ENCODE results near the gene ABCG1. TPM values are rescaled to one million over a fixed set of nuclear protein-coding genes. Genes with fewer than 3 reads are reported as not detected.

ABCG1 gene
- total and polyA plus RNA-seq, 2 donors (not counting 1 experiment from before 2014, with no cell fraction given): under 0.01 to 0.12 TPM

GRCh38 chr21:42229676-42230075 is 10.7 kb downstream of the ABCG1 start:
- no peak for TF ChIP-seq EZH2 (IDR thresholded peaks at IDR 0.05; ENCODE audit: low read length, missing control alignments)
- no peak for TF ChIP-seq CTCF (conservative IDR thresholded peaks at IDR 0.05 in 1 of 2, IDR thresholded peaks at IDR 0.05 in 1 of 2; ENCODE audit: low read depth in 1 of 2, low read length in 2 of 2)
- no peak overlapping the region for H3K4me3 ChIP-seq (replicated peaks in 1 of 4; ENCODE audit: control extremely low read depth in 1 of 4, insufficient read depth in 1 of 4, low read depth in 3 of 4, low read length in 4 of 4)

GRCh38 chr21:42230178-42230577 is 11.2 kb downstream of the ABCG1 start:
- no peak overlapping the region for H3K4me3 ChIP-seq (replicated peaks in 1 of 4; ENCODE audit: control extremely low read depth in 1 of 4, insufficient read depth in 1 of 4, low read depth in 3 of 4, low read length in 4 of 4)
- H3K4me2 ChIP-seq (ENCODE audit: extremely low read depth, insufficient read depth, low read length): no peak overlapping the region
- no peak for TF ChIP-seq CTCF (conservative IDR thresholded peaks at IDR 0.05 in 1 of 2, IDR thresholded peaks at IDR 0.05 in 1 of 2; ENCODE audit: low read depth in 1 of 2, low read length in 2 of 2)
- no peak for TF ChIP-seq EZH2 (IDR thresholded peaks at IDR 0.05; ENCODE audit: low read length, missing control alignments)
- H3K27ac ChIP-seq (ENCODE audit: insufficient read depth, low read length): no peak overlapping the region
- no peaks in the 10 kb centered on the region for H4K20me1 ChIP-seq (ENCODE audit: control insufficient read depth, extremely low read depth, insufficient read depth, low read length)
- peaks cover 17% of the 10 kb centered on the region for H3K4me1 ChIP-seq (ENCODE audit: control insufficient read depth, extremely low read depth, insufficient read depth, low read length)
- H3K9ac ChIP-seq (ENCODE audit: insufficient read depth, low read length): no peak overlapping the region
- H3K79me2 ChIP-seq (ENCODE audit: control insufficient read depth, insufficient read depth, low read length): no peaks in the 10 kb centered on the region
- DNase-seq (ENCODE audit: low read depth in 2 of 2): no peak
- no peaks in the 10 kb centered on the region for H3K36me3 ChIP-seq (ENCODE audit: control insufficient read depth, insufficient read depth, low read length)
- peaks cover 3% of the 10 kb centered on the region for H3K27me3 ChIP-seq (ENCODE audit: control insufficient read depth, insufficient read depth, low read length)
- H3K9me3 ChIP-seq (ENCODE audit: control insufficient read depth, insufficient read depth, low read depth, low read length): no peaks in the 10 kb centered on the region
- H2AFZ ChIP-seq (ENCODE audit: low read length): no peak overlapping the region

More at GRCh38 chr21:42229676-42230075, 10.7 kb downstream of the ABCG1 start:
- Histone ChIP-seq H3K4me2 (ENCODE audit: extremely low read depth, insufficient read depth, low read length) (no peak overlapping the region), H3K36me3 (ENCODE audit: control insufficient read depth, insufficient read depth, low read length) (no peaks in the 10 kb centered on the region), H3K27ac (ENCODE audit: insufficient read depth, low read length) (no peak overlapping the region), H3K9ac (ENCODE audit: insufficient read depth, low read length) (no peak overlapping the region), H3K4me1 (ENCODE audit: control insufficient read depth, extremely low read depth, insufficient read depth, low read length) (peaks cover 15% of the 10 kb centered on the region), H3K9me3 (ENCODE audit: control insufficient read depth, insufficient read depth, low read depth, low read length) (no peaks in the 10 kb centered on the region), H3K79me2 (ENCODE audit: control insufficient read depth, insufficient read depth, low read length) (no peaks in the 10 kb centered on the region), H2AFZ (ENCODE audit: low read length) (no peak overlapping the region), H3K27me3 (ENCODE audit: control insufficient read depth, insufficient read depth, low read length) (peaks cover 2% of the 10 kb centered on the region), H4K20me1 (ENCODE audit: control insufficient read depth, extremely low read depth, insufficient read depth, low read length) (no peaks in the 10 kb centered on the region)
- no peak for DNase-seq (ENCODE audit: low read depth in 2 of 2)

GRCh38 chr21:42230636-42231035 is 11.7 kb downstream of the ABCG1 start:
- Histone ChIP-seq H3K36me3 (ENCODE audit: control insufficient read depth, insufficient read depth, low read length) (no peaks in the 10 kb centered on the region), H3K9me3 (ENCODE audit: control insufficient read depth, insufficient read depth, low read depth, low read length) (no peaks in the 10 kb centered on the region)

More at GRCh38 chr21:42230636-42231035, 11.7 kb downstream of the ABCG1 start:
- TF ChIP-seq CTCF (conservative IDR thresholded peaks at IDR 0.05 in 1 of 2, IDR thresholded peaks at IDR 0.05 in 1 of 2; ENCODE audit: low read depth in 1 of 2, low read length in 2 of 2) (no peak), EZH2 (IDR thresholded peaks at IDR 0.05; ENCODE audit: low read length, missing control alignments) (no peak)
- Histone ChIP-seq H3K4me2 (ENCODE audit: extremely low read depth, insufficient read depth, low read length) (no peak overlapping the region), H3K4me3 (replicated peaks in 1 of 4; ENCODE audit: control extremely low read depth in 1 of 4, insufficient read depth in 1 of 4, low read depth in 3 of 4, low read length in 4 of 4) (no peak overlapping the region), H3K27ac (ENCODE audit: insufficient read depth, low read length) (no peak overlapping the region), H3K4me1 (ENCODE audit: control insufficient read depth, extremely low read depth, insufficient read depth, low read length) (peaks cover 17% of the 10 kb centered on the region), H3K79me2 (ENCODE audit: control insufficient read depth, insufficient read depth, low read length) (no peaks in the 10 kb centered on the region), H2AFZ (ENCODE audit: low read length) (no peak overlapping the region), H3K27me3 (ENCODE audit: control insufficient read depth, insufficient read depth, low read length) (peaks cover 8% of the 10 kb centered on the region), H4K20me1 (ENCODE audit: control insufficient read depth, extremely low read depth, insufficient read depth, low read length) (no peaks in the 10 kb centered on the region), H3K9ac (ENCODE audit: insufficient read depth, low read length) (no peak overlapping the region)
- DNase-seq (ENCODE audit: low read depth in 2 of 2): no peak
